GM21723 (cell line): Measurements from ENCODE around the gene SCO2.

ENCODE experiments used
- ATAC-seq: cut with Tn5 transposase; IDR thresholded peaks from one replicate; pipeline ENCODE4 v1.9.1; 2021; ENCODE audit warnings: mild to moderate bottlenecking, moderate library complexity; ENCODE audit not compliant: unreplicated experiment

The SCO2 gene

DNA sequence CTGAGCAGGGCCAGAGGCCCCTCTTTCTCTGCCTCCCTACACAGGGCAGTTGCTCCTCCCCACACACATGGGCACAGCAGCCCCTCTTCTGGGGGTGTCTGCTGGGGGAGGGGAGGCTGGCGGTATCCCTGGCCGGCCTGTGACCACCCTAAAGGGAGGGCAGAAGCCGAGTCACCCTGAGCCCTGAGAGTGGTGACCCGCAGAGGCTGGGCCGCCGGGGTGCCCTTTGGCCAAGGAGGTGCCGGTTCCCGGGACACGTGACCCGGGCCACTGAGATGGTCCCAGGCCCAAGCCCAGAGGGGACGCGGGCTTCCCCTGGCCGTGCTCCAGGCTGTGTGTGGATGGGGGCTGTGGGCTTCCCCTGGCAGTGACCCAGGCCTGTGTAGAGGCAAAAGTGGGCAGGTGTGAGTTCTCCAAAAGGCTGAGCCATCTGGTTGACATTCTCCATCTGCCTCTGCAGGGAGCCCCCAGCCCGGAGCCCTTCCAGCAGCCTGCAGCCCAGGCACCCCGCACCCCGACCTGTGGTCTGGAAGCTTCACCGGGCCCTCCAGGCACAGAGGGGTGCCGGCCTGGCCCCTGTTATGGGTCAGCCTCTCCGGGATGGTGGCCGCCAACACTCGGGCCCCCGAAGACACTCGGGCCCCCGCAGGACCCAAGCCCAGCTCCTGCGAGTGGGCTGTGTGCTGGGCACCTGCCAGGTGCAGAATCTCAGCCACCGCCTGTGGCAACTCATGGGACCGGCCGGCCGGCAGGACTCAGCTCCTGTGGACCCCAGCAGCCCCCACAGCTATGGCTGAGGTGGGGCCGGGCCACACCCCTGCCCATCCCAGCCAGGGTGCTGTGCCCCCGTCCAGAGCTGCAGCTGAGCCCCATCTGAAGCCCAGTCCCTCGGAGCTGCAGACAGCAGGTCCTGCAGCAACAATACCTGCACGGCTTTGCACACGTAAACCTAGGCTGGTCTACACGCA lies 43.0 kb downstream of the SCO2 start:
- ATAC-seq, result no peak

DNA sequence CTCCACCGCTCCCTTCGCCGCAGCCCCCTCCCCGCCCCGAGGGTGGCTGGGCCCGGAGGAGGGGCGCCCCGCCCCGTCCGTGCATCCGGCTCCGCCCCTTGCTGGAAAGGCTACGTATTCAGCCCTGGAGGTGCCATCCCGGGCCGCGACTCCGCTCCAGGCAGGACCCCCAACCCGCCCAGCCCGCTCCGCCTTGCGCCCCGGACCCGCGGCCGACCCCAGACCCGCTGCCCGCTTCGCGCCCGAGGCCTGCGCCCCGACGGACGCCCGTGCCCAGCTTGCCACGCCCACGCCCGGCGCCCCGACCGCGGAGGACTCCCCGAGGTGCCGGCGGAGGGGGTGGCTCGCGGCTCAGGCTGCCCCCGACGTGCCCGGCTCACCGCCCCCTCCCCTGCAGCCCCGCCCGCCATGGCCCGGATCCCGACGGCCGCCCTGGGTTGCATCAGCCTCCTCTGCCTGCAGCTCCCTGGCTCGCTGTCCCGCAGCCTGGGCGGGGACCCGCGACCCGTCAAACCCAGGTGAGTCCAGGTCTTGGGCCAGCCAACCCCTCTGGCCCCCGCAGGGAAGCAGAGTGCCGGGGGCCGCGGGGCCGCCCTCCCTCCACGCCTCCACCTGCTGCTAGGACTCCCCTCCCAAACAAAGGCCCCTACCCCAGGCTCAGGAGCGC lies 43.8 kb downstream of the SCO2 start, which contains the start of gene ADM2:
ADM2 (plus strand) TSS at position 104 of the 667 bp plus-strand sequence; CDS start at position 409, 305 bp downstream.
- no peak for ATAC-seq

GRCh38 chr22:50481045-50481439 lies 44.4 kb downstream of the SCO2 start:
- ATAC-seq, result no peak

GRCh38 chr22:50479721-50480120 lies 45.7 kb downstream of the SCO2 start:
- ATAC-seq, result no peak

GRCh38 chr22:50477923-50478322 lies 47.5 kb downstream of the SCO2 start:
- no peak for ATAC-seq

DNA sequence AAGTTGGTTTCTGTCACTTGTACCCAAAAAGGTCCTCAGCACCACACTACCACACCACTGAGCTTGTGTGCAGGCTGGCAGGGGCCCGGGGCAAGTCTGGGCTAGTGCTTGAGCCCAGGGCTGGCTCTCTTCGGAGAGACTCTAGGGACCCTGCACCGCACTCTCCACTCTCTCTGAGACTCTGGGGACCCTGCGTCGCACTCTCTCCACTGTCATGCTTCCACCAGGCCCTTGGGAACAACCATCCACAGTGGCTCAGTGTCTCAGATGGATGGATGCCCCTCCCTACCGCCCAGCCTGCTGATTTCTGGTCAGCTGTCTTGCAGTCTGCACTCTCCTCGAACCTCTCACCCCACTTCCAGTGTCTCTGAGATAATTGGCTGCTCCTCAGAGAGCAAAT lies 48.5 kb downstream of the SCO2 start:
- no peak for ATAC-seq

GRCh38 chr22:50475652-50476002 lies 49.8 kb downstream of the SCO2 start:
- no peak for ATAC-seq

- peak; percentile 55 for ATAC-seq
These were observed 50.4 kb downstream of the SCO2 start, which contains the start of gene SBF1 for GRCh38 chr22:50474710-50475651. Gene SBF1, minus strand, starts transcription at chr22:50475035. Its CDS starts 195 bp downstream, at chr22:50474840.

GRCh38 chr22:50473855-50474671 lies 51.3 kb downstream of the SCO2 start:
- ATAC-seq, result no peak
